Measurements from ENCODE around the gene MCF2L.

Gene MCF2L

DNA sequence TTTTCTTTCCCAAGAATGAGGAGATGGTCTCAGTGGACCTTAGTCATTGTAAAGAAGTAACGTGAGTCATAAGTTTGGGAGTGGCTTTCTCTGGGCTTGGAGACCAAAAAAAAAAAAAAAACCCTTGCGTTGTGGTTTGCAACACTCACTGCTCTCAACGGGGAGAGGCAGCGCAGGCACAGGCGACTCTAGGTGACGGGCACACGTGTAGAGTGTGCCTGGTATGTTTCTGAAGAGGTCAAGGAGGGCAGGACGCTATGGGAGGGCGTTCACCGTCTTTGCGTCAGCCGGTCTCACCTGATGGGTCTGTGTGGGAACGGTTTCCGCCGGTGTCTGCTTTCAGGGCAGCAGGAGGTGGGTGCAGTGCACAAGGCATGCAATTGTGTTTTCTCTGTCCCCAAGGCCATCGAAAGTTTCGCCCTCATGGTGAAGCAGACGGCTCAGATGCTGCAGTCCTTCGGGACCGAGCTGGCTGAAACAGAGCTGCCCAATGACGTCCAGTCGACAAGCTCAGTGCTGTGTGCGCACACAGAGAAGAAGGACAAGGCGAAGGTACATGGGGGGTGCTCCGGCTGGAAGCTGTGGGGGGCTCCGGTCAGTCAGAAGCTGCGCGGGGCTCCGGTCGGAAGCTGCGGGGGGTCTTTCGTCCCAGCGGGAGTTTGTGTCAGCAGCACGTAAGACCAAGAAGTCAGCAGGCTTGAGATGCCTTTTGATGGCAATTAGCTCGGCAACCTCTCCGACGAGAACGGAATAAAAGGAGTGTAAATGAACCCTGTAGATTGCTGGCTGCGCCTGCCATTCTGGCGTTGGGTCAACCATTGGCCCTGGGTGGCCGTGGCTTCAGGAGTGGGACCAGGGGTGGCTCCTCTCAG, 95.8 kb downstream of the MCF2L start:
- Histone ChIP-seq H3K27me3 (ENCODE audit: control insufficient read depth, insufficient read depth, low read length) (peaks cover 7% of the 10 kb centered on the region; the same call in 1 of the 2 replicates), H3K4me3 (ENCODE audit: low read depth, low read length) (no peak overlapping the region), H3K27ac (ENCODE audit: low read depth, low read length) (no peak overlapping the region), H3K36me3 (ENCODE audit: control insufficient read depth, insufficient read depth, low read length) (no peaks in the 10 kb centered on the region), H3K9me3 (ENCODE audit: control insufficient read depth, insufficient read depth, low read depth, low read length) (no peaks in the 10 kb centered on the region), H3K4me1 (ENCODE audit: control insufficient read depth, insufficient read depth, low read length) (no peaks in the 10 kb centered on the region; the same call in 1 of the 2 replicates), H3K9ac (ENCODE audit: low read length) (no peak overlapping the region)

GRCh38 chr13:113065406-113066141, 96.6 kb downstream of the MCF2L start:
- H3K9me3 ChIP-seq (ENCODE audit: control insufficient read depth, insufficient read depth, low read depth, low read length), result no peaks in the 10 kb centered on the region
- H3K4me1 ChIP-seq (ENCODE audit: control insufficient read depth, insufficient read depth, low read length), result no peaks in the 10 kb centered on the region; the same call in 1 of the 2 replicates
- H3K36me3 ChIP-seq (ENCODE audit: control insufficient read depth, insufficient read depth, low read length), result 0 out of 2 replicates have a peak, but pooled peaks cover 5% of the 10 kb centered on the region
- H3K9ac ChIP-seq (ENCODE audit: low read length), result no peak overlapping the region
- no peak overlapping the region for H3K4me3 ChIP-seq (ENCODE audit: low read depth, low read length)
- peaks cover 7% of the 10 kb centered on the region; the same call in 1 of the 2 replicates for H3K27me3 ChIP-seq (ENCODE audit: control insufficient read depth, insufficient read depth, low read length)
- no peak overlapping the region for H3K27ac ChIP-seq (ENCODE audit: low read depth, low read length)

DNA sequence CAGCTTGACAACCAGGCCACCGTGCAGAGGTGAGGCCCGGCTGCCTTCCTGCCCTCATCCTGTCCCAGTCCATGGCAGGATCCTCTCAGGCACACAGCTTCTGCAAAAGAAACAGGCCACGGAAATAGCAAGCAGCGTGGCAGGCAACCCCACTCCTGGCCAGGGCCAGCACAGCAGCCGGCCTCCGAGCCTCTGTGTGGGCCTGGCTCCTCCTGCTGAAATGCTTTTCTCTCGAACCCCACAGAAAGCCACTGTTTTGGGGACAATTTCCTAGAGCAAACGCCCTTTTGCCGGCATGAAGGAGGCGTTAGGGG, 97.1 kb downstream of the MCF2L start:
- H3K4me1 ChIP-seq (ENCODE audit: control insufficient read depth, insufficient read depth, low read length), result no peaks in the 10 kb centered on the region; the same call in 1 of the 2 replicates
- H3K9ac ChIP-seq (ENCODE audit: low read length), result no peak overlapping the region
- H3K36me3 ChIP-seq (ENCODE audit: control insufficient read depth, insufficient read depth, low read length), result 0 out of 2 replicates have a peak, but pooled peaks cover 5% of the 10 kb centered on the region
- H3K4me3 ChIP-seq (ENCODE audit: low read depth, low read length), result no peak overlapping the region
- H3K27me3 ChIP-seq (ENCODE audit: control insufficient read depth, insufficient read depth, low read length), result peaks cover 7% of the 10 kb centered on the region; the same call in 1 of the 2 replicates
- H3K27ac ChIP-seq (ENCODE audit: low read depth, low read length), result no peak overlapping the region
- no peaks in the 10 kb centered on the region for H3K9me3 ChIP-seq (ENCODE audit: control insufficient read depth, insufficient read depth, low read depth, low read length)

- Histone ChIP-seq H3K36me3 (ENCODE audit: control insufficient read depth, insufficient read depth, low read length) (0 out of 2 replicates have a peak, but pooled peaks cover 5% of the 10 kb centered on the region), H3K9me3 (ENCODE audit: control insufficient read depth, insufficient read depth, low read depth, low read length) (no peaks in the 10 kb centered on the region), H3K27me3 (ENCODE audit: control insufficient read depth, insufficient read depth, low read length) (peaks cover 7% of the 10 kb centered on the region; the same call in 1 of the 2 replicates), H3K27ac (ENCODE audit: low read depth, low read length) (no peak overlapping the region), H3K4me3 (ENCODE audit: low read depth, low read length) (no peak overlapping the region), H3K9ac (ENCODE audit: low read length) (no peak overlapping the region), H3K4me1 (ENCODE audit: control insufficient read depth, insufficient read depth, low read length) (no peaks in the 10 kb centered on the region; the same call in 1 of the 2 replicates)
Observed at GRCh38 chr13:113066746-113067145, 97.7 kb downstream of the MCF2L start.

- no peaks in the 10 kb centered on the region for H3K4me1 ChIP-seq (ENCODE audit: control insufficient read depth, insufficient read depth, low read length)
- no peak overlapping the region for H3K9ac ChIP-seq (ENCODE audit: low read length)
- H3K27ac ChIP-seq (ENCODE audit: low read depth, low read length), result no peak overlapping the region
- H3K27me3 ChIP-seq (ENCODE audit: control insufficient read depth, insufficient read depth, low read length), result no peaks in the 10 kb centered on the region; the same call in 1 of the 2 replicates
- no peak overlapping the region for H3K4me3 ChIP-seq (ENCODE audit: low read depth, low read length)
- H3K36me3 ChIP-seq (ENCODE audit: control insufficient read depth, insufficient read depth, low read length), result peaks cover 8% of the 10 kb centered on the region; the same call in 1 of the 2 replicates
- H3K9me3 ChIP-seq (ENCODE audit: control insufficient read depth, insufficient read depth, low read depth, low read length), result no peaks in the 10 kb centered on the region
Observed at GRCh38 chr13:113069861-113070805, 101.1 kb downstream of the MCF2L start.

DNA sequence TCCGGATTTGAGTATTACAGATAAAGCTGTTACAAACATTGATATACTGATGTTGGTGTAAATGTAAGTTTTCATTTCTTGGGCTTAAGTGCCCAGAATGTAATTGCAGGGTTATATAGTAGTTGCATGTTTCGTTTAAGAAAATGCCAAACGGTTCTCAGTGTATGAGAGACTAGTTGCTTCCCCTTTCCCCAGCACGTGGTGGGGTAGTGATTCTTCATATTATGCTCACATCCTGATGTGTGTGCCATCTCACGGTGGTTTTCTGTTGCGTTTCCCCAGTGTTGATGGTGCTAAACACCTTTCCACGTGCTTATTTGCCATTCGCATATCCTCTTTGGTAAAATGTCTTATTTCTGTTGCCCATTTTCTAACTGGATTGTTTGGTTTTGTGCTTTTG, 101.8 kb downstream of the MCF2L start:
- H3K4me1 ChIP-seq (ENCODE audit: control insufficient read depth, insufficient read depth, low read length), result no peaks in the 10 kb centered on the region
- no peak overlapping the region for H3K4me3 ChIP-seq (ENCODE audit: low read depth, low read length)
- no peak overlapping the region for H3K9ac ChIP-seq (ENCODE audit: low read length)
- peaks cover 11% of the 10 kb centered on the region; the same call in 1 of the 2 replicates for H3K36me3 ChIP-seq (ENCODE audit: control insufficient read depth, insufficient read depth, low read length)
- H3K27ac ChIP-seq (ENCODE audit: low read depth, low read length), result no peak overlapping the region
- H3K27me3 ChIP-seq (ENCODE audit: control insufficient read depth, insufficient read depth, low read length), result no peaks in the 10 kb centered on the region
- H3K9me3 ChIP-seq (ENCODE audit: control insufficient read depth, insufficient read depth, low read depth, low read length), result no peaks in the 10 kb centered on the region

DNA sequence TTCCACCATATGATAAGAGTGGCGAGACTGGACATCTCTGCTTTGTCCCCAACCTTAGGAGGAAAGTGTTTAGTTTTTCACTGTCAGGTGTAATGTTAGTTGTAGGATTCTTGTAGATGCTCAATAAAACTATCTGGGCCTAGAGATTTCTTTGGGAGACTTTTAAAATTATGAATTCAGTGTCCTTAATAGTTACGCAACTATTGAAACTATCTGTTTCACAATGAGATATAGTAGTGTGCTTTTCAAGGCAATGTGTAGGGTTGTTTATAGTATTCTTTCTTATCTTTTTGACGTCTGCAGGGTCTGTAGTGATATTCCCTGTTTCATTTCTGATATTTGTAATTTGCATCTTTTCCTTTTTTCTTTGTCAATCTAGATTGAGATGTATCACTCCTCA, 103.4 kb downstream of the MCF2L start:
- Histone ChIP-seq H3K27ac (ENCODE audit: low read depth, low read length) (no peak overlapping the region), H3K4me3 (ENCODE audit: low read depth, low read length) (no peak overlapping the region), H3K9ac (ENCODE audit: low read length) (no peak overlapping the region), H3K27me3 (ENCODE audit: control insufficient read depth, insufficient read depth, low read length) (no peaks in the 10 kb centered on the region), H3K4me1 (ENCODE audit: control insufficient read depth, insufficient read depth, low read length) (no peaks in the 10 kb centered on the region), H3K9me3 (ENCODE audit: control insufficient read depth, insufficient read depth, low read depth, low read length) (no peaks in the 10 kb centered on the region), H3K36me3 (ENCODE audit: control insufficient read depth, insufficient read depth, low read length) (peaks cover 12% of the 10 kb centered on the region; the same call in 1 of the 2 replicates)

DNA sequence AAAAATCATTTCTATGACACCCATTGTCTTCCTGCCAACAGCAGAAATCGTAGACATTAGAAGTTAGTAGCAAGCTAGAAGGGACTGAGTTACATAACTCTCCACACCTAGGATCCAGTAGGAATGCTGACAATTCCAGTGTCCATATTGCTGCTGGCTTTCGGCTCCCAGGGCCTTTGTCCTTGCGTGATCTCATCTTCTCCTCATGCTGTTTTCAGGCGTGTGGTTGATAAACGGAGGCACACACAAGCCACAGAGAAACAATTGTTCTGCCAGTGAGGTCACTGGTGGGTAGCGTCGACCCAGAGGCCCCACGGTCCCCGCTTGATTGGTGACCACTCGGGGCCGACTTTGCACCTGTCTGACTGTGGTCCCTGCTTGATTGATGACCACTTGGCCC, 104.9 kb downstream of the MCF2L start:
- Histone ChIP-seq H3K9ac (ENCODE audit: low read length) (no peak overlapping the region), H3K4me1 (ENCODE audit: control insufficient read depth, insufficient read depth, low read length) (no peaks in the 10 kb centered on the region), H3K36me3 (ENCODE audit: control insufficient read depth, insufficient read depth, low read length) (peaks cover 12% of the 10 kb centered on the region; the same call in 1 of the 2 replicates), H3K27me3 (ENCODE audit: control insufficient read depth, insufficient read depth, low read length) (no peaks in the 10 kb centered on the region), H3K4me3 (ENCODE audit: low read depth, low read length) (no peak overlapping the region), H3K9me3 (ENCODE audit: control insufficient read depth, insufficient read depth, low read depth, low read length) (no peaks in the 10 kb centered on the region), H3K27ac (ENCODE audit: low read depth, low read length) (no peak overlapping the region)

GRCh38 chr13:113074401-113074800, 105.4 kb downstream of the MCF2L start:
- H3K4me3 ChIP-seq (ENCODE audit: low read depth, low read length), result no peak overlapping the region
- H3K27me3 ChIP-seq (ENCODE audit: control insufficient read depth, insufficient read depth, low read length), result no peaks in the 10 kb centered on the region
- H3K4me1 ChIP-seq (ENCODE audit: control insufficient read depth, insufficient read depth, low read length), result no peaks in the 10 kb centered on the region
- no peak overlapping the region for H3K9ac ChIP-seq (ENCODE audit: low read length)
- no peaks in the 10 kb centered on the region for H3K9me3 ChIP-seq (ENCODE audit: control insufficient read depth, insufficient read depth, low read depth, low read length)
- H3K36me3 ChIP-seq (ENCODE audit: control insufficient read depth, insufficient read depth, low read length), result peaks cover 12% of the 10 kb centered on the region; the same call in 1 of the 2 replicates
- no peak overlapping the region for H3K27ac ChIP-seq (ENCODE audit: low read depth, low read length)

DNA sequence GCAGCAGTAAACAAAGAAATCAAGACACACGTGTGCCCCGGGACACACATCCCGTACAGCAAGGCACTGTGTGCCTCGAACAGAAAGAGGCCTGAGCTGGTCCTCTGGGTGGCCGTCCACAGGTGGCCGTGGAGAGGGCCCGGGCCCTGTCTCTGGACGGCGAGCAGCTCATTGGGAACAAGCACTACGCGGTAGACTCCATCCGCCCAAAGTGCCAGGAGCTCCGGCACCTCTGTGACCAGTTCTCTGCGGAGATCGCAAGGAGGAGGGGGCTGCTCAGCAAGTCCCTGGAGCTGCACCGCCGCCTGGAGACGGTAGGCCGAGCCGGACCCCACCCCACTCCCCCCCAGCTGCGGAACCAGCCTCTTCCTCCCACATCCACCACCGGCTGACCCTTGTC, 105.9 kb downstream of the MCF2L start:
- peaks cover 12% of the 10 kb centered on the region; the same call in 1 of the 2 replicates for H3K36me3 ChIP-seq (ENCODE audit: control insufficient read depth, insufficient read depth, low read length)
- no peaks in the 10 kb centered on the region for H3K27me3 ChIP-seq (ENCODE audit: control insufficient read depth, insufficient read depth, low read length)
- no peak overlapping the region for H3K9ac ChIP-seq (ENCODE audit: low read length)
- H3K27ac ChIP-seq (ENCODE audit: low read depth, low read length), result no peak overlapping the region
- no peaks in the 10 kb centered on the region for H3K4me1 ChIP-seq (ENCODE audit: control insufficient read depth, insufficient read depth, low read length)
- H3K4me3 ChIP-seq (ENCODE audit: low read depth, low read length), result no peak overlapping the region
- no peaks in the 10 kb centered on the region for H3K9me3 ChIP-seq (ENCODE audit: control insufficient read depth, insufficient read depth, low read depth, low read length)
